GM12872 (cell line): ENCODE measurements around the gene GPR39.

Source experiments
- CTCF ChIP-seq: IDR thresholded peaks from 3 replicates; pipeline ENCODE4 v1.5.1; 2011; ENCODE audit warnings: low read depth, mild to moderate bottlenecking, low read length, moderate library complexity; ENCODE audit not compliant: insufficient read depth

Gene GPR39

DNA sequence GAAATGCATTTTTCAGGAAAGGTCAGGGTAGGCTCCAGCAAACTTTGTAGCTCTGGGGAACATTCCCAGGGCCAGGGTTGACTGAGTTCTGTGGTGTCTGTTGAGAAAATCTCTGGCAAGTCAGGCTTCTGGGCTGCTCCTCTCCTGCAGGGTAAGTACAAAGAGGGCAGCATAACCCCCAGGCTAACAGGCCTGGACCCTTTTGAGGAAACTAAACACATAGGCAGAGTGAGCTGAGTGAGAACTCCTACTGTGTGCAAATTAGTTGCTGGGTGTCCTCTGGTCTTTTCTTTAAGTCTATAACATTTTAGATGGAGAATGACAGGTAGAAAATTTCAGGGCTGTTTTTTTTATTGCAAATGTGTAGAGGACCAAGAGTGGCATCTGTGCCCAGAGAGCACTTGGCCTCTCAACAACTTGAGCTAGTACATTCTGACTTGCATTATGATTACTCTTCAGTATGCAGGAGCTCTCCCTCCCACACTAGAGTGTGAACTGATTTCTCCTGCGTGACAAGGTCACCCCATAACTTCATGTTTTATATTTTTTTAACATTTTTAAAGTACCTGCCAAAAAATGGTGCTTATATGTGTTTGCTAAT lies 49.9 kb downstream of the GPR39 start:
- no peak for TF ChIP-seq CTCF

GRCh38 chr2:132468821-132469675 lies 52.4 kb downstream of the GPR39 start:
- no peak for TF ChIP-seq CTCF

DNA sequence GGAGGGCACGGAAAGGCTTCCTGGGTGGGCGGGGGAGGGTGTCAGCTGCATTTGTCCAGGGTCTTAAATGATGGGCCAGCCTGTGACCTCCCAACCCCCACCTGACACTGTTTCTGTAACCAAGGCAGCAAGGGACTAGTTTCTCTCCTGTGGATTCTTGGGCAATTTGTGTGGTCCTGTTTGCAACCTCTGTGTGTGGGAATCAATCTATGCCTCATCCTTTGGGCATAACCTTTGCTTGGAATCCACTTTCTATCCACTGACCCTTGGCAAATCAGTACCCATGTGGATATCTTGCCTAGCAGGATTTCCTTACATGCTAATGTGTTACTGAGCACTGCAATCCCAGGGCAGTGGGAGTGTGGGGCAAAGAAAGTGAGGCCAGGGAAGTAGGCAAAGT lies 54.1 kb downstream of the GPR39 start:
- TF ChIP-seq CTCF = no peak

DNA sequence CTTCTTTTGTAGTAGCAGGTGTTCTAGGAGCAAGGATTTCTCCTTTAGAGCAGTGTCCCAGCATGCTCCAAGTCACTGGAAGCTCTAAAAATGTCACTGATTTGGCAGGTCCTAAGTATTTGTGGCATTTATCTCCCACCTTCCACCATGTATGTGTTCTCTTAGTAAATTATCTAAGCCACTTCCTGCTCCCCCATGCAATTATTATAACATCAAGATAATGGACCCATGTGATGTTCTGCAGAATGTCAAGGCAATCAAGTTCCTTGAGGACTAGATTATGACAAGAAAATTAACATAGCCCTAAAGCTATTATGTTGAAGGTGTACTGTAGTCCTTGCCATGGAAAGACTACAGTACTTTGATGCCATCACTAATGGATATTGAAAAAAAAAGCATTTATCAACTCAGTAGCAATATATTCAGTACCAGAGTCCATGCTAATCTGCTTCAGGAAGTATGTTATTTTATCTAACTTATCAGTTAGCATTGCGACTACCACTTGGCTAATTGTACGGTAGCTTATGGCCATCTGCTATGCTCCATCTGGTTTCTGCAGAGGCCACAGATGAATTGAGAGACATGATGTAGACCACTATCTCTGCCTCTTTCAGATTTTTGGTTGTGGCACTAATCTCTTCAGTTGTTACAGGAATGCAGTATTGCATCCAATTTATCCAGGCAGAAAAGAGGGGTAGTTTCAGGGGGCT lies 56.7 kb downstream of the GPR39 start:
- TF ChIP-seq CTCF = no peak

DNA sequence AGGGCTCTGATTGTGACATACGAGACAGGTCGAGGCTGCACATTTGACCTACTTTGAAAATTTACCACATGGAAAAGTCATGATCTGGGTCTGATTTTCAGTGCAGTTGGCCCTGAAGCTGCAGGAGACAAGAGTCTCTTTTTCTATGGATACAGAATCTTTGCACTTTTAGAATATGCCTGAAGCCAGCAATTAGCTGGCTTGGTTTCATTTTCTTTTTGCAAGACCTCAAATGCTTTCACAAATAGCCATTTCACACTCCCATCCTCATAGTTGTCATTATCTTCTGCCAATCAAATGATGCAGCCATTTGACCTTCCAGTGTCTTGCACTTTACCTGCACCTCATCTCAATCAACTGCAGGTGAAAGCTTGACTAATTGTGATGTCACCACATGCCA lies 59.0 kb downstream of the GPR39 start:
- TF ChIP-seq CTCF = no peak

GRCh38 chr2:132477436-132477835 lies 60.8 kb downstream of the GPR39 start:
- TF ChIP-seq CTCF = no peak

- no peak for TF ChIP-seq CTCF
Measured at GRCh38 chr2:132477962-132478361, 61.4 kb downstream of the GPR39 start.
